HPDE6-E6E7 (cell line): ENCODE measurements around the gene PRF1.

Source experiments
- DNase-seq: peaks from one replicate; pipeline ENCODE4 v3.0.0; 2011; ENCODE audit warnings: missing footprints; ENCODE audit errors: extremely low spot score

PRF1 gene

GRCh38 chr10:70578371-70578947 lies 24.1 kb downstream of the PRF1 start:
- DNase-seq = peak; percentile 81

- no peak for DNase-seq
These were observed 25.6 kb downstream of the PRF1 start for GRCh38 chr10:70576803-70577517.

- DNase-seq = peak; percentile 47
These were observed 26.4 kb downstream of the PRF1 start for GRCh38 chr10:70575874-70576802.

GRCh38 chr10:70575486-70575873 lies 27.1 kb downstream of the PRF1 start:
- DNase-seq = no peak

GRCh38 chr10:70573599-70574506 lies 28.7 kb downstream of the PRF1 start:
- DNase-seq = no peak

GRCh38 chr10:70571636-70572439 lies 30.7 kb downstream of the PRF1 start:
- DNase-seq = no peak

GRCh38 chr10:70571236-70571635 lies 31.3 kb downstream of the PRF1 start:
- no peak for DNase-seq

GRCh38 chr10:70568781-70569495 lies 33.6 kb downstream of the PRF1 start:
- no peak for DNase-seq

GRCh38 chr10:70568113-70568512 lies 34.4 kb downstream of the PRF1 start:
- DNase-seq = no peak

GRCh38 chr10:70567603-70568002 lies 34.9 kb downstream of the PRF1 start:
- DNase-seq = no peak

- no peak for DNase-seq
These were observed 35.8 kb downstream of the PRF1 start for GRCh38 chr10:70566515-70567290.

GRCh38 chr10:70565556-70566514 lies 36.7 kb downstream of the PRF1 start:
- DNase-seq = no peak

GRCh38 chr10:70564901-70565351 lies 37.6 kb downstream of the PRF1 start:
- no peak for DNase-seq

- no peak for DNase-seq
These were observed 38.3 kb downstream of the PRF1 start for GRCh38 chr10:70564113-70564725.

GRCh38 chr10:70563230-70563629 lies 39.3 kb downstream of the PRF1 start:
- no peak for DNase-seq

GRCh38 chr10:70562036-70562755 lies 40.3 kb downstream of the PRF1 start:
- no peak for DNase-seq

- no peak for DNase-seq
These were observed 41.0 kb downstream of the PRF1 start for GRCh38 chr10:70561558-70561957.
